Natural killer cell (primary cell): Measurements from ENCODE around the gene EEPD1. TPM values are rescaled to one million over a fixed set of nuclear protein-coding genes. Genes with fewer than 3 reads are reported as not detected.

Experiments used
- ATAC-seq, 3 donors: fragments of 150-1000 bp in 2 of 3; fragments of 200-7000 bp in 1 of 3; cut with Tn5 transposase; 1 replicate in 1 of 3; 2 replicates in 2 of 3; pipeline ENCODE4 v1.10.0; 2021; ENCODE audit warnings: mild to moderate bottlenecking in 2 of 3, moderate library complexity in 2 of 3
- DNase-seq, 2 donors: peaks; one replicate each; pipeline versions ENCODE4 v3.0.0 to v3.0.0-alpha.2; 2013 to 2021; ENCODE audit warnings: mixed read lengths in 1 of 2
- H3K27ac ChIP-seq: one replicate; pipeline ENCODE4 v1.5.1; 2013; ENCODE audit warnings: mild to moderate bottlenecking, low read length
- H3K27me3 ChIP-seq: one replicate; pipeline ENCODE4 v1.6.1; 2013; ENCODE audit warnings: low read length; ENCODE audit not compliant: control insufficient read depth, insufficient read depth
- H3K36me3 ChIP-seq: one replicate; pipeline ENCODE4 v1.6.1; 2013; ENCODE audit warnings: low read length; ENCODE audit not compliant: control insufficient read depth, insufficient read depth
- H3K4me1 ChIP-seq: one replicate; pipeline ENCODE4 v1.6.1; 2013; ENCODE audit warnings: low read length; ENCODE audit not compliant: control insufficient read depth, insufficient read depth
- H3K4me3 ChIP-seq: one replicate; pipeline ENCODE4 v1.5.1; 2013; ENCODE audit warnings: low read length
- H3K9me3 ChIP-seq: one replicate; pipeline ENCODE4 v1.6.1; 2013; ENCODE audit warnings: low read length; ENCODE audit not compliant: control insufficient read depth, insufficient read depth
- H3K27ac Mint-ChIP-seq, 2 donors: one replicate each; pipeline ENCODE4 v1.8.0; 2022; ENCODE audit warnings: mild to moderate bottlenecking in 2 of 2, mixed read lengths in 2 of 2, moderate library complexity in 1 of 2
- H3K27me3 Mint-ChIP-seq, 2 donors: one replicate each; pipeline ENCODE4 v1.8.0; 2022; ENCODE audit warnings: low read depth in 2 of 2, mixed read lengths in 2 of 2
- H3K36me3 Mint-ChIP-seq: one replicate; pipeline ENCODE4 v1.8.0; 2022; ENCODE audit warnings: mixed read lengths
- H3K4me1 Mint-ChIP-seq, 2 donors: one replicate each; pipeline ENCODE4 v1.8.0; 2022; ENCODE audit warnings: mixed read lengths in 2 of 2
- H3K4me3 Mint-ChIP-seq: one replicate; pipeline ENCODE4 v1.8.0; 2022; ENCODE audit warnings: mild to moderate bottlenecking, moderate library complexity, mixed read lengths
- H3K9me3 Mint-ChIP-seq, 2 donors: one replicate each; pipeline ENCODE4 v1.8.0; 2022; ENCODE audit warnings: mixed read lengths in 2 of 2
- WGBS: methylation state at CpG from one replicate; pipeline ENCODE4 v1.1.7; 2013; ENCODE audit warnings: missing lambda C conversion rate; ENCODE audit not compliant: insufficient coverage; 5-methylcytosine and 5-hydroxymethylcytosine counted together
- intact Hi-C: fragments of 100-400 bp; cut with micrococcal nuclease; formaldehyde crosslinking; loops from one replicate; pipeline ENCODE4 v1.14.2; 2022
- total RNA-seq, 4 donors: library from RNA; stranded (reverse); fragments of 120-200 nt in 1 of 4; gene quantifications; one replicate each; pipeline versions ENCODE4 v1.2.3 to v1.2.4, GENCODE V29; 2013 to 2022
- TF ChIP-seq, protein P1 (sequence below): fragments of 200-600 bp; IDR thresholded peaks from one replicate; pipeline ENCODE4 v1.8.0; 2022; ENCODE audit warnings: antibody characterized with exemption

The EEPD1 gene
- total RNA-seq, 3 donors from 2014 or later (not counting 1 experiment from before 2014, with no cell fraction given) = 0.45 to 4.9 (median 1.4) TPM

DNA sequence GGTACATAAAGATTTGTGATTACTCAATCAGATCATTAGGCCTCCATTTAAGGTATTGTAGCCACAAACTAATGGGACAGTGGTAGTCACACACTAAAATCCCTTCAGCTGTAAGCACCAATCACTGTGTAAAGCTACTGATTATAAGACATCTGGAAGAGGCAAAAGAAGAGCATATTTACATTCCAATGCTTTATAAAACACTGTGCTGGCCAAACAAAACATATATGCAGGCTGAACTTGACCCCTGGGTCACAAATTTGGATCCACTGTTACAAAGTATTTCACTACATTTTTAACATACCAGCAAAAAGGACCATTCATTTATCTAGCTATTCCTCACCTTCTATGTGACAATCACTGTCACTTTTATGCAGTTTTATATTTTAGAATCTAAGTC lies 195.2 kb downstream of the EEPD1 start:
- no peak overlapping the region for H3K4me3 ChIP-seq
- peaks cover 0 to 4% of the 10 kb centered on the region in 2 donors for H3K27me3 Mint-ChIP-seq
- H3K4me3 Mint-ChIP-seq = no peak overlapping the region

GRCh38 chr7:36348771-36349170 lies 195.7 kb downstream of the EEPD1 start:
- H3K27ac Mint-ChIP-seq = no peak overlapping the region
- H3K36me3 Mint-ChIP-seq = no peaks in the 10 kb centered on the region
- H3K9me3 ChIP-seq = no peaks in the 10 kb centered on the region
- ATAC-seq (no peak), DNase-seq (no peak)
- no peaks in the 10 kb centered on the region for H3K27me3 ChIP-seq
- no peak overlapping the region for H3K27ac ChIP-seq
- H3K4me1 ChIP-seq = no peaks in the 10 kb centered on the region
- TF ChIP-seq, protein P1, sequence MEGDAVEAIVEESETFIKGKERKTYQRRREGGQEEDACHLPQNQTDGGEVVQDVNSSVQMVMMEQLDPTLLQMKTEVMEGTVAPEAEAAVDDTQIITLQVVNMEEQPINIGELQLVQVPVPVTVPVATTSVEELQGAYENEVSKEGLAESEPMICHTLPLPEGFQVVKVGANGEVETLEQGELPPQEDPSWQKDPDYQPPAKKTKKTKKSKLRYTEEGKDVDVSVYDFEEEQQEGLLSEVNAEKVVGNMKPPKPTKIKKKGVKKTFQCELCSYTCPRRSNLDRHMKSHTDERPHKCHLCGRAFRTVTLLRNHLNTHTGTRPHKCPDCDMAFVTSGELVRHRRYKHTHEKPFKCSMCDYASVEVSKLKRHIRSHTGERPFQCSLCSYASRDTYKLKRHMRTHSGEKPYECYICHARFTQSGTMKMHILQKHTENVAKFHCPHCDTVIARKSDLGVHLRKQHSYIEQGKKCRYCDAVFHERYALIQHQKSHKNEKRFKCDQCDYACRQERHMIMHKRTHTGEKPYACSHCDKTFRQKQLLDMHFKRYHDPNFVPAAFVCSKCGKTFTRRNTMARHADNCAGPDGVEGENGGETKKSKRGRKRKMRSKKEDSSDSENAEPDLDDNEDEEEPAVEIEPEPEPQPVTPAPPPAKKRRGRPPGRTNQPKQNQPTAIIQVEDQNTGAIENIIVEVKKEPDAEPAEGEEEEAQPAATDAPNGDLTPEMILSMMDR = no peak
- no peak overlapping the region for H3K4me3 ChIP-seq
- no peaks in the 10 kb centered on the region for H3K36me3 ChIP-seq
- intact Hi-C loops = no loop called here
- H3K9me3 Mint-ChIP-seq = no peaks in the 10 kb centered on the region
- 98% methylated on average over 2 of the region's 3 CpGs for WGBS
- H3K4me1 Mint-ChIP-seq = no peaks in the 10 kb centered on the region
- H3K27me3 Mint-ChIP-seq = peaks cover 0 to 4% of the 10 kb centered on the region in 2 donors
- H3K4me3 Mint-ChIP-seq = no peak overlapping the region

More for the DNA sequence above, 195.2 kb downstream of the EEPD1 start:
- H3K4me1 Mint-ChIP-seq = no peaks in the 10 kb centered on the region
- no peaks in the 10 kb centered on the region for H3K27me3 ChIP-seq
- TF ChIP-seq, protein P1 = no peak
- H3K27ac Mint-ChIP-seq = no peak overlapping the region
- no peaks in the 10 kb centered on the region for H3K36me3 Mint-ChIP-seq
- no peak overlapping the region for H3K27ac ChIP-seq
- no peaks in the 10 kb centered on the region for H3K36me3 ChIP-seq
- H3K4me1 ChIP-seq = no peaks in the 10 kb centered on the region
- H3K9me3 Mint-ChIP-seq = no peaks in the 10 kb centered on the region
- ATAC-seq = no peak
- no peak for DNase-seq
- intact Hi-C loops = no loop called here
- H3K9me3 ChIP-seq = no peaks in the 10 kb centered on the region

GRCh38 chr7:36349626-36350025 lies 196.6 kb downstream of the EEPD1 start:
- intact Hi-C loops = no loop called here
- Histone ChIP-seq H3K27ac (no peak overlapping the region), H3K36me3 (no peaks in the 10 kb centered on the region), H3K27me3 (no peaks in the 10 kb centered on the region), H3K4me1 (no peaks in the 10 kb centered on the region), H3K4me3 (no peak overlapping the region), H3K9me3 (no peaks in the 10 kb centered on the region)
- Mint-ChIP-seq H3K9me3 (no peaks in the 10 kb centered on the region), H3K36me3 (no peaks in the 10 kb centered on the region), H3K27me3 (peaks cover 0 to 4% of the 10 kb centered on the region in 2 donors), H3K27ac (no peak overlapping the region), H3K4me1 (no peaks in the 10 kb centered on the region), H3K4me3 (no peak overlapping the region)
- TF ChIP-seq, protein P1 = no peak
- no peak for DNase-seq
- WGBS = no CpG with 5 or more reads among the region's 2 CpGs
- no peak for ATAC-seq

Other genes starting within 250 kb of the EEPD1 start
- gene ANLN, start 236.6 kb downstream of the EEPD1 start, total RNA-seq = 1 to 10 TPM; 1.7 to 2.9 (median 2.0) TPM